Astrocyte (in vitro differentiated cells and primary cell): ENCODE data around the gene KRTCAP2. TPM values are rescaled to one million over a fixed set of nuclear protein-coding genes. Genes with fewer than 3 reads are reported as not detected.

Source experiments
- DNase-seq: peaks from one replicate; pipeline ENCODE4 v3.0.0-alpha.2; 2010; ENCODE audit warnings: low read depth
- FAIRE-seq: peaks from 2 replicates; lab custom pipeline; 2011; peaks lifted over from hg19 to GRCh38; lab: Jason Lieb, UNC
- H2AFZ ChIP-seq: 2 replicates; pipeline ENCODE4 v1.6.0; 2012; ENCODE audit warnings: low read depth, low read length, inconsistent platforms
- H3K27ac ChIP-seq: 2 replicates; pipeline ENCODE4 v1.5.1; 2011; ENCODE audit warnings: low read depth, low read length, inconsistent platforms
- H3K27me3 ChIP-seq: 2 replicates; pipeline ENCODE4 v1.6.0; 2011; ENCODE audit warnings: low read length, inconsistent platforms; ENCODE audit not compliant: insufficient read depth
- H3K36me3 ChIP-seq: 2 replicates; pipeline ENCODE4 v1.5.1; 2011; ENCODE audit warnings: low read length, inconsistent platforms; ENCODE audit not compliant: insufficient read depth
- H3K4me1 ChIP-seq: 2 replicates; pipeline ENCODE4 v1.5.1; 2011; ENCODE audit warnings: low read length, inconsistent platforms; ENCODE audit not compliant: insufficient read depth
- H3K4me2 ChIP-seq: 2 replicates; pipeline ENCODE4 v1.6.0; 2012; ENCODE audit warnings: low read length, inconsistent platforms
- H3K4me3 ChIP-seq: 2 replicates; pipeline ENCODE4 v1.5.1; 2011; ENCODE audit warnings: low read depth, mild to moderate bottlenecking, low read length, inconsistent platforms; ENCODE audit not compliant: insufficient read depth
- H3K79me2 ChIP-seq: 2 replicates; pipeline ENCODE4 v1.6.0; 2012; ENCODE audit warnings: mild to moderate bottlenecking, low read length, inconsistent platforms; ENCODE audit not compliant: insufficient read depth
- H3K9ac ChIP-seq: 2 replicates; pipeline ENCODE4 v1.6.0; 2012; ENCODE audit warnings: mild to moderate bottlenecking, low read length, inconsistent platforms
- H3K9me3 ChIP-seq: 2 replicates; pipeline ENCODE4 v1.5.1; 2012; ENCODE audit warnings: low read depth, mild to moderate bottlenecking, low read length, inconsistent platforms; ENCODE audit not compliant: insufficient read depth
- H4K20me1 ChIP-seq: 2 replicates; pipeline ENCODE4 v1.6.0; 2012; ENCODE audit warnings: low read length, inconsistent platforms; ENCODE audit not compliant: insufficient read depth
- H3K27ac Mint-ChIP-seq: one replicate; pipeline ENCODE4 v1.8.0; 2021; ENCODE audit warnings: mild to moderate bottlenecking, mixed read lengths; ENCODE audit not compliant: unreplicated experiment
- H3K27me3 Mint-ChIP-seq: one replicate; pipeline ENCODE4 v1.8.0; 2021; ENCODE audit warnings: low read depth, mixed read lengths; ENCODE audit not compliant: unreplicated experiment
- H3K36me3 Mint-ChIP-seq: one replicate; pipeline ENCODE4 v1.8.0; 2021; ENCODE audit warnings: low read depth, mixed read lengths; ENCODE audit not compliant: unreplicated experiment
- H3K4me1 Mint-ChIP-seq: one replicate; pipeline ENCODE4 v1.8.0; 2021; ENCODE audit warnings: low read depth, mixed read lengths; ENCODE audit not compliant: unreplicated experiment
- H3K4me3 Mint-ChIP-seq: one replicate; pipeline ENCODE4 v1.8.0; 2021; ENCODE audit warnings: mild to moderate bottlenecking, moderate library complexity, mixed read lengths; ENCODE audit not compliant: unreplicated experiment
- H3K9me3 Mint-ChIP-seq: one replicate; pipeline ENCODE4 v1.8.0; 2021; ENCODE audit warnings: mild to moderate bottlenecking, mixed read lengths; ENCODE audit not compliant: unreplicated experiment
- CTCF ChIP-seq: IDR thresholded peaks from 2 replicates; pipeline ENCODE4 v1.5.1; 2011; ENCODE audit warnings: low read depth, mild to moderate bottlenecking, inconsistent platforms, low read length, moderate library complexity; ENCODE audit not compliant: insufficient read depth
- EZH2 ChIP-seq: IDR thresholded peaks from 2 replicates; pipeline ENCODE4 v1.6.1; 2012; ENCODE audit warnings: mild to moderate bottlenecking, low read length, inconsistent platforms; ENCODE audit not compliant: insufficient read depth
- total RNA-seq: library from RNA; stranded (reverse); gene quantifications from 2 replicates; pipeline ENCODE4 v1.2.1, GENCODE V29; 2021

The KRTCAP2 gene
- total RNA-seq, 1 donor from 2014 or later: 161 TPM

GRCh38 chr1:155177918-155178281 lies 4.8 kb upstream of the KRTCAP2 start:
- Histone ChIP-seq H3K4me2 (no peak overlapping the region), H3K4me3 (no peak overlapping the region), H3K9ac (no peak overlapping the region), H3K36me3 (peaks cover 2% of the 10 kb centered on the region), H4K20me1 (peaks cover 16% of the 10 kb centered on the region), H3K27me3 (no peaks in the 10 kb centered on the region), H3K27ac (no peak overlapping the region), H3K79me2 (peaks cover 14% of the 10 kb centered on the region), H3K4me1 (peaks cover 15% of the 10 kb centered on the region), H3K9me3 (no peaks in the 10 kb centered on the region), H2AFZ (no peak overlapping the region)
- FAIRE-seq: no peak
- H3K36me3 Mint-ChIP-seq: peaks cover 7% of the 10 kb centered on the region
- H3K9me3 Mint-ChIP-seq: no peaks in the 10 kb centered on the region
- H3K27me3 Mint-ChIP-seq: no peaks in the 10 kb centered on the region
- H3K4me3 Mint-ChIP-seq: peak overlapping the region; percentile 29
- peaks cover 13% of the 10 kb centered on the region for H3K4me1 Mint-ChIP-seq
- TF ChIP-seq EZH2: no peak
- TF ChIP-seq CTCF: no peak
- no peak overlapping the region for H3K27ac Mint-ChIP-seq
- DNase-seq: no peak

DNA sequence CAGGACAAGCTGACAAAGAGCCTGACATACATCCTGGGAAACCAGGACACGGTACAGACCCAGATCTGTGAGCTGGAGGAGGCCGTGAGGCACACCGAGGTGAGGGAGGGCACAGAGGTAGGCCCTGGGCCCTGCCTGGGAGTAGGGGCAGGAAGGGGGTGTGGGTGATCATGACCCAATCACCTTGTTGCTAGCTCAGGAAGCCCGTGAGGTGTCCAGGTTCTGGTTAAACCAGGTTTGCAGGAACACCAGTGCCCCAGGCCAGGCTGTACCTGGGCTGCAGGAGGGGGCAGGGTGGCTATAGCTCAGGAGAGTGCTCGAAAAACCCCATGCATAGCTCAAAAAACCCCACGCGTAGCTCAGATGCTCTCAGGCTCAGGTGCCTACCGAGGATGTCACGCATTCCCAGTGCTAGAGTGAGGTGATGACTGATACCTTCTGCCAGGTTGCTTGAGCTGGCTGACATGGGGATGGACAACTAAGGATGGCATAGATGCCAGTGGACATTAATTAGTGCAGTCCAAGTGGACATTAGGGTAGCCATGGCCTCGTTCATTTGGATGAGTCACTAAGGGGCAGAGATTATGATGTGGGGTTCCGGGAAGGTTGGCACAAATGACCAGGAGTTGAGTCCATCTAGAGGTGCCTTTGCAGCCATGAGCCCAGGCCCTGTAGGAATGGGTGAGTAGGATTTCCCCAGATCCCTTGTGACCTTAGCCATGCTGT lies 4.3 kb upstream of the KRTCAP2 start:
- DNase-seq (no peak), FAIRE-seq (no peak)
- H3K9me3 ChIP-seq: no peaks in the 10 kb centered on the region
- no peak overlapping the region for H3K4me3 ChIP-seq
- no peaks in the 10 kb centered on the region for H3K27me3 ChIP-seq
- H2AFZ ChIP-seq: no peak overlapping the region
- no peak overlapping the region for H3K4me2 ChIP-seq
- H3K4me3 Mint-ChIP-seq: peak overlapping the region; percentile 29
- no peak for TF ChIP-seq EZH2
- peaks cover 16% of the 10 kb centered on the region for H4K20me1 ChIP-seq
- peaks cover 17% of the 10 kb centered on the region for H3K4me1 ChIP-seq
- no peaks in the 10 kb centered on the region for H3K27me3 Mint-ChIP-seq
- H3K9ac ChIP-seq: no peak overlapping the region
- peaks cover 19% of the 10 kb centered on the region for H3K79me2 ChIP-seq
- H3K36me3 ChIP-seq: peaks cover 2% of the 10 kb centered on the region
- H3K36me3 Mint-ChIP-seq: peaks cover 7% of the 10 kb centered on the region
- no peak overlapping the region for H3K27ac Mint-ChIP-seq
- no peak overlapping the region for H3K27ac ChIP-seq
- peaks cover 16% of the 10 kb centered on the region for H3K4me1 Mint-ChIP-seq
- no peaks in the 10 kb centered on the region for H3K9me3 Mint-ChIP-seq

DNA sequence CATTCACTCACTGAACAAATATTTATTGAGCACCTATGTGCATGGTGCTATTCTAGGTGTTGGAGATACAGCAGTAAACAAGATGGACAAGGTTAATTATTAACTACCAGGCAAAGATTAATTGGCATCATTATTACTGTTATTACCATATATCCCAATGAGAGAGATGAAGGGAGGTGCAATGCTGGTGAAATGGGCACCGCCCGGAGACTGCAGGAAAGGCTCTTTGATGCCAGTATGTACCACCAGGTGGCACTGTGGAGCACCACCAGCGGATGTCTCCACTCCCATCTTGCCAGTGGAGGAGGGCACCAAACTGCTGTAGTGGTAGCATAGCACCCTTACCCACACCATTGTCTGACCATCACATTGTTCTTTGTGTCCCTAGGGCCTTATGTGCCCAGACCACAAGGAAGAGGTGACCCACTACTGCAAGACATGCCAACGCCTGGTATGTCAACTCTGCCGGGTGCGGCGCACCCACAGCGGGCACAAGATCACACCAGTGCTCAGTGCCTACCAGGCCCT lies 3.5 kb upstream of the KRTCAP2 start:
- peaks cover 6% of the 10 kb centered on the region for H3K36me3 Mint-ChIP-seq
- Histone ChIP-seq H3K4me1 (peaks cover 22% of the 10 kb centered on the region), H3K79me2 (peaks cover 27% of the 10 kb centered on the region), H2AFZ (no peak overlapping the region), H3K9me3 (no peaks in the 10 kb centered on the region), H4K20me1 (peaks cover 16% of the 10 kb centered on the region), H3K36me3 (peaks cover 2% of the 10 kb centered on the region), H3K4me2 (no peak overlapping the region), H3K27ac (no peak overlapping the region), H3K9ac (no peak overlapping the region), H3K4me3 (no peak overlapping the region), H3K27me3 (no peaks in the 10 kb centered on the region)
- DNase-seq (no peak), FAIRE-seq (peak; percentile 69)
- H3K27me3 Mint-ChIP-seq: no peaks in the 10 kb centered on the region
- peak overlapping the region; percentile 32 for H3K4me3 Mint-ChIP-seq
- TF ChIP-seq CTCF (peak; percentile 97), EZH2 (no peak)
- no peaks in the 10 kb centered on the region for H3K9me3 Mint-ChIP-seq
- H3K4me1 Mint-ChIP-seq: peaks cover 22% of the 10 kb centered on the region
- H3K27ac Mint-ChIP-seq: no peak overlapping the region
